ENCODE results near the gene VSTM2L.
"Not testable (repeated sequence)": the region's sequence is repeated elsewhere in the genome, so short reads cannot be mapped to it uniquely, and the experiment has no call there.

GRCh38 chr20:37856034-37856433, 46.9 kb upstream of the VSTM2L start:
- TF ChIP-seq MAX (IDR thresholded peaks at IDR 0.05; ENCODE audit: low read depth); CTCF (IDR thresholded peaks at IDR 0.05): not testable (repeated sequence)

Measured in SK-N-SH (cell line).